ENCODE data around the gene PEX3. TPM values are rescaled to one million over a fixed set of nuclear protein-coding genes. Genes with fewer than 3 reads are reported as not detected.

PEX3 gene
- total RNA-seq, 1 experiment from 2014 or later: 20.9 TPM

- no peaks in the 10 kb centered on the region for H3K9me3 ChIP-seq (ENCODE audit: insufficient read depth, low read depth)
- H3K9me2 ChIP-seq (ENCODE audit: insufficient read depth): no peaks in the 10 kb centered on the region
- DNase-seq: no peak
- peaks cover 61% of the 10 kb centered on the region for H3K79me2 ChIP-seq (ENCODE audit: low read depth)
- POLR2A ChIA-PET (ENCODE audit: unreplicated experiment): interaction anchor here (0.5 to 0.7 kb wide), 2 partner anchors 116 to 272 kb away, joined by 3 to 4 read pairs; no protein-coding TSS in a partner anchor
- H3K4me2 ChIP-seq: peak overlapping the region; percentile 82
- H3K4me3 ChIP-seq: peak overlapping the region; percentile 77
- no peaks in the 10 kb centered on the region; the same call in 1 of the 2 replicates for H3F3A ChIP-seq (ENCODE audit: insufficient read depth, low read depth)
- H2AFZ ChIP-seq: peak overlapping the region; percentile 98
- no peaks in the 10 kb centered on the region for H3K27me3 ChIP-seq (ENCODE audit: insufficient read depth, low read depth)
- intact Hi-C loops (cut with micrococcal nuclease; ENCODE audit: unreplicated experiment): no loop called here
- TF ChIP-seq CTCF (conservative IDR thresholded peaks at IDR 0.05) (no peak), EZH2 (IDR thresholded peaks at IDR 0.05; ENCODE audit: low read depth) (no peak)
- no peaks in the 10 kb centered on the region for H4K20me1 ChIP-seq (ENCODE audit: insufficient read depth)
- H3K36me3 ChIP-seq (ENCODE audit: low read depth): no peaks in the 10 kb centered on the region
- CTCF ChIA-PET: no interaction called here
- peaks cover 22% of the 10 kb centered on the region for H3K4me1 ChIP-seq (replicated peaks; ENCODE audit: insufficient read depth)
- BruUV-seq (replicated peaks): no TSS peak
- H3K27ac ChIP-seq: peak overlapping the region; percentile 47; the same call in 1 of the 2 replicates
These were observed 1.4 kb upstream of the PEX3 start for GRCh38 chr6:143449082-143449713.

- Histone ChIP-seq H3K36me3 (ENCODE audit: low read depth) (no peaks in the 10 kb centered on the region), H3F3A (ENCODE audit: insufficient read depth, low read depth) (no peaks in the 10 kb centered on the region; the same call in 1 of the 2 replicates), H3K4me1 (replicated peaks; ENCODE audit: insufficient read depth) (peaks cover 22% of the 10 kb centered on the region), H3K4me3 (peak overlapping the region; percentile 77), H2AFZ (peak overlapping the region; percentile 98), H4K20me1 (ENCODE audit: insufficient read depth) (no peaks in the 10 kb centered on the region), H3K9me3 (ENCODE audit: insufficient read depth, low read depth) (no peaks in the 10 kb centered on the region), H3K4me2 (peak overlapping the region; percentile 82), H3K27ac (peak overlapping the region; percentile 47), H3K79me2 (ENCODE audit: low read depth) (peaks cover 61% of the 10 kb centered on the region), H3K9me2 (ENCODE audit: insufficient read depth) (no peaks in the 10 kb centered on the region), H3K27me3 (ENCODE audit: insufficient read depth, low read depth) (no peaks in the 10 kb centered on the region)
- ChIA-PET CTCF (interaction anchor here (1.5 kb wide), 1 partner anchor 23 kb away, joined by 7 read pairs; no protein-coding TSS in a partner anchor), POLR2A (ENCODE audit: unreplicated experiment) (interaction anchor here (0.5 to 0.7 kb wide), 3 partner anchors 271 to 677 kb away, joined by 3 to 4 read pairs (median 3); no protein-coding TSS in a partner anchor)
- intact Hi-C loops (cut with micrococcal nuclease; ENCODE audit: unreplicated experiment): loop anchor here (1.0 to 2.0 kb wide), 2 partner anchors 61 to 504 kb away; partner anchors contain the start of gene FUCA2
- TSS peak; percentile 68 for BruUV-seq (replicated peaks)
- peak; percentile 40 to 58 for DNase-seq
- TF ChIP-seq EZH2 (IDR thresholded peaks at IDR 0.05; ENCODE audit: low read depth): no peak
- no peak for TF ChIP-seq CTCF (conservative IDR thresholded peaks at IDR 0.05)
These were observed 722 bp upstream of the PEX3 start for GRCh38 chr6:143449714-143450452.

GRCh38 chr6:143451531-143451930 lies 926 bp downstream of the PEX3 start:
- ChIA-PET CTCF (no interaction called here), POLR2A (ENCODE audit: unreplicated experiment) (no interaction called here)
- Histone ChIP-seq H3K27ac (peak overlapping the region; percentile 44), H2AFZ (peak overlapping the region; percentile 98), H3K4me3 (peak overlapping the region; percentile 77), H3F3A (ENCODE audit: insufficient read depth, low read depth) (no peaks in the 10 kb centered on the region; the same call in 1 of the 2 replicates), H4K20me1 (ENCODE audit: insufficient read depth) (no peaks in the 10 kb centered on the region), H3K4me2 (peak overlapping the region; percentile 82), H3K27me3 (ENCODE audit: insufficient read depth, low read depth) (no peaks in the 10 kb centered on the region), H3K9me3 (ENCODE audit: insufficient read depth, low read depth) (no peaks in the 10 kb centered on the region), H3K4me1 (replicated peaks; ENCODE audit: insufficient read depth) (peaks cover 22% of the 10 kb centered on the region), H3K9me2 (ENCODE audit: insufficient read depth) (no peaks in the 10 kb centered on the region), H3K36me3 (ENCODE audit: low read depth) (no peaks in the 10 kb centered on the region), H3K79me2 (ENCODE audit: low read depth) (peaks cover 59% of the 10 kb centered on the region)
- no peak for TF ChIP-seq CTCF (conservative IDR thresholded peaks at IDR 0.05)
- intact Hi-C loops (cut with micrococcal nuclease; ENCODE audit: unreplicated experiment): loop anchor here (2.0 kb wide), 1 partner anchor 59 kb away; the partner anchor contains the start of gene FUCA2
- BruUV-seq (replicated peaks): no TSS peak
- peak in 1 of 2 experiments; percentile 47 for DNase-seq

All from PC-9 (cell line).